ENCODE results near the gene PIK3R6.

The PIK3R6 gene, protein sequence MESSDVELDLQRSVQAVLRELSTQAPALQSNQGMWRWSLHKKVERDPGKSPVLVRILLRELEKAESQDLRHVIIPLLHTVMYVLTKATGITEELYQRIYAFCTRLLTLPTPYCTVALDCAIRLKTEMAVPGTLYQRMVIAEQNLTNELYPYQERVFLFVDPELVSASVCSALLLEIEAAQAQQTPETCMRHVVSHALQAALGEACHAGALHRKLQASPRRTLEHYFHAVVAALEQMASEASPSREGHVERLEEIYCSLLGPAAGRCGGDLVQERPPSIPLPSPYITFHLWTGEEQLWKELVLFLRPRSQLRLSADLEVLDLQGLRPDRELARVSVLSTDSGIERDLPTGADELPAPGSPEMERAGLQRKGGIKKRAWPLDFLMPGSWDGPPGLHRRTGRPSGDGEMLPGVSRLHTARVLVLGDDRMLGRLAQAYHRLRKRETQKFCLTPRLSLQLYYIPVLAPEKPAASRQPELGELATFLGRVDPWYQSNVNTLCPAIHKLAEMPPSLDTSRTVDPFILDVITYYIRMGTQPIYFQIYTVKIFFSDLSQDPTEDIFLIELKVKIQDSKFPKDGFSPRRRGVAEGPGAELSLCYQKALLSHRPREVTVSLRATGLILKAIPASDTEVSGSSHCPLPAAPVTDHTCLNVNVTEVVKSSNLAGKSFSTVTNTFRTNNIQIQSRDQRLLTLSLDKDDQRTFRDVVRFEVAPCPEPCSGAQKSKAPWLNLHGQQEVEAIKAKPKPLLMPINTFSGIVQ

DNA sequence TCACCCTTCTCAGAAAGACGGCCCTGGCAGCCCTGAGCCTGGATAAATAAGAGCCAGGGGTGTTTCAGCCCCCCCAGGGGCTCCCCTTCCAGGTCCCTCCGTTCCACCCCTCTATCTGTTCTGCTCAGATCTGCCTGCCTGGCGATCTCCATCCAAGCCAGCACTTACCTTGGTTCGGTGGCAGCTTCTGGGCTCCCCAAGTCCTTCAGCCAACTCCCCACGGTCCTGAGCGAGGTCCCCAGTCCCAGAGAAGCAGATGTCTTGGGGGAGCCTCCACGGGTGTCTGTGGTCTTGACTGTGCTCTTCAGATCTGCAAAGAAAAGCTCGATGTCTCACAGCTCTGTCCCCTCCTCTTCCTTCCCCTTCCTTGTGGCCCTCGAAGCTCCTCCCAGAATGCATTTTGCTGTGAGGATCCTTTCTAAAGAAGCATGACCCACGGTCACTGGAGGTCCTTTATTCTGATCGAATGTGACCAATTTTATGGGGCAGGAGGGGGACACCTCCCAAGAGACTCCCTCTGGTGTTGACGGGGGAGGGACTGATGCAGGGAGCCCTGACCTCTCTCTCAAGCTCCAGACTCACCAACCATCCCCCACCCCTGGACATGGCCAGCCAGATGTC, at the start of gene PIK3R6:
Gene PIK3R6, minus strand, starts transcription at position 314 of the 621 bp plus-strand sequence. CDS start 17,880 bp downstream, outside the sequence.
- DNase-seq (ENCODE audit: low read depth): no peak

DNA sequence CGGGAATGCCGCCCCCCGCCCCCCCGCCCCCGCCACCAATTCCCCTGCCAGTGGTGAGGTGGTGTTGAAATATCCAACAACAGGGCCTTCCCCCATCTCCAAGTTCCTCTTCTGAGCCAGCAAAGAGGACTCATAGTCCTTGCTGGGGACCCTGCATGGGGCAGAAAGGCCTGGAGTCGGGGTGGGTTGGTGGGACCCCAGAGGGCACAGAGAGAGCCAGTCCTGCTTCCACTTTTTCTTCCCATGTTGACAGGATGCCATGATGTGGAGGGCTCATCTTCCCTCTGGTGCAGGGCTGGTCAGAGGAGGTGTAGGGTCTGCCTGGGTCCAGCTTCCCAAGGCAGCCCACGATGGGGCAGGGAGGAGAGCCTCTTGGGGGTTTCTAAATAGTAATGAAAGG, 49.0 kb upstream of the PIK3R6 start:
- DNase-seq (ENCODE audit: low read depth): no peak

DNA sequence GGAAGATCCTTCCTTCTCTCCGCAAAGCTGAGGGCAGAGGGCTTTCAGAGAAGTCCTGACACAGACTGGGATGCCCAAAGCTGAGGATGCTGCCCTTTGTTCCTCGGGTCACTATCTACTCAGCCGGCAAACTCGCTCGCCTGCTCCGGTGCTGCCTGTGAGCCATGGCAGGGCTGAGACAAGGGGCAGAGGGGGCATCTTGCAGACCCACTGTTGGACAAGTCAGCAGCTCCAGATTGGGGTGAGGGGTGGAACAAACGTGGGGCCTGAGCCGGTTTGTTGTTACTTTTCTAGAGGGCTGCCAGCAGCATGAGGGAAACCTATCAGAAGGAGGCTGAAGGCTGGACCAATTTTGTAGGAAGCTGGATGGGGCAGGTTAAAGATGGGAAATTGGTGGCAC, 47.1 kb upstream of the PIK3R6 start:
- no peak for DNase-seq (ENCODE audit: low read depth)

- DNase-seq (ENCODE audit: low read depth): no peak
Measured at GRCh38 chr17:8913879-8914278, 46.4 kb upstream of the PIK3R6 start.

DNA sequence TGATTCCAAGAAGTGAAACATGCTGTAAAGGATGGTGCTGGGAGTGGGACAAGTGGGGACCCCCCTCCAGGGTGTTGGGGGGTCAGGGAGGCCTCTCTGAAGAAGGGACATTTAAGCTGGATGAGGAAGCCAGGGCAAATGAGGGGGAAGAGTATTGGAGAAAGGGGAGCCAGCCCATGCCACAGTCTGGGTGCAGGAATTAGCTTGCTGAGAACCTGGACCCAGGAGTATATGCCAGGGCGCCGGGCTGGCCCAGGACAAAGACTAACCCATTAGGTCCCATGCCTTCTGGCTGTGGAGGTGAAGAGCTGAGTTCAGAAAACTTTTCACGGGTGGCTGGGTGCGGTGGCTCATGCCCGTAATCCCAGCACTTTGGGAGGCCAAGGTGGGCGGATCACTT, 45.6 kb upstream of the PIK3R6 start:
- DNase-seq (ENCODE audit: low read depth): no peak

GRCh38 chr17:8912084-8912981, 44.9 kb upstream of the PIK3R6 start:
- no peak for DNase-seq (ENCODE audit: low read depth)

DNA sequence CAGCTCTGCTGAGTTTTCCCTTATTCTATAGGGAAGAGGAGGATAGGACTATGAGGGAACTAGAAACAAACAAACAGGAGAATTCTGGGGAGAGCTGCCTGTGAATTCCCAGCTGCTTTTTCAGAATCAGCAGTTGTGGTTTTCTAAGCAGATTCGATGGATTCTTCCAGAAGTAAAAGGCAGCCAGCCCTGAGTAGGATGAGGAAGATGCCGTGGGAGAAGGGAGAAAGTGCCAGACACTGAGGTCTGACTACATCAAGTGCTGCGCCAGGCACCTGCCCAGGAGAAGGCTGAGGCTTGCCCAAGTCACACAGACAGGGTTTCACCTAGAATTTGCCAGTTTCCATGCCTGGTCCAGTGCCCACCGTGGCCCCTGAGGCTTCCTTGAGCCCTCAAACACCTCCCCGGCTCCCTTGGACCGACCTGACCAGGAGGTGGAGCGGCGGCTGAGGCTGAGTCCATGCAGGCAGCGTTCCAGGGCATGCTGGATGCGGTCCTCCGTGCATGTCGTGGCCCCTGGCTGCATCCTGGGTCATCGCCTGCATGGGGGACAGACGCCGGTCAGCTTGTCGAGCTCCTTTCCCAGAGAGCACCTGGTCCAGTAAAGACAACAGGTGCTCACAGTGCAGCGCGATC, 43.6 kb upstream of the PIK3R6 start:
- no peak for DNase-seq (ENCODE audit: low read depth)

- no peak for DNase-seq (ENCODE audit: low read depth)
Measured at GRCh38 chr17:8909586-8910270, 42.3 kb upstream of the PIK3R6 start.

- no peak for DNase-seq (ENCODE audit: low read depth)
Measured at GRCh38 chr17:8905331-8905730, 37.9 kb upstream of the PIK3R6 start.

DNA sequence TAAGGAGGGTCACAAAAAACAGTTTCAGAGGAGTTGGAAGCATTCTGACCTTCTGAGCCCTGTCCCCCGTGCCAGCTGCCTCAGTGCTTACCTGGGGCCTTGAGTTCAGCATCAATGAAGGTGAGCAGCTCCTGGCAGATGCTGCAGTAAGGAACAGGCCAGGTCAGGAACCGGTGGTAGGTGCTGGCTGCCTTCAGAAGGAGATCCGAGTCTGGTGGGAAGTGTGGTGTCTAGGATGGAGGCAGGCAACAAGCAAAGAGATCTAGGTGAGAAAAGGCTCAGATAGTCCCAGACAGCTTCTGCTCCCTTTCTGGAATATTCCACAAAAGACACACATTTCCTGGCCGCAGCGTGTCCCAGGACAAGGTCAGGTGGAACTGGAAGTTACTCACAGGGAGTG, 37.2 kb upstream of the PIK3R6 start:
- DNase-seq (ENCODE audit: low read depth): no peak

DNA sequence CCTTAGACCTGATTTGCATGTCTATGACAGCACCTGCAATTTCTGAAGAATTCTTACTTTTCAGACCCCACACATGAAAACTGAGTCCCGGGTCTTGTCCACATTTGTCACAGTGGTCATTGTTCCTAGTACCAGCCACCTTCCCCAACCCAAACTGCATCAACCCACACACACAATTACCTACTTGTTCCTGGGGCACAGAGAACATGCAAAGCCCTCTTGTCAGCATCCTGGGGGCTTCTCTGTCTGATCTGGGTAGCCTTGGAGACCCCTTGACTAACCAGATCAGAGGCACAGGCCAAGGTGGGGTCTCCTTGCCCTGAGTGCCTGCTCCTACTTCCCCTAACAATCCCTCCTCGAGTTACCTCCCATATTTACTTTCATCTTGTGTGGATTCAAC, 36.7 kb upstream of the PIK3R6 start:
- no peak for DNase-seq (ENCODE audit: low read depth)

DNA sequence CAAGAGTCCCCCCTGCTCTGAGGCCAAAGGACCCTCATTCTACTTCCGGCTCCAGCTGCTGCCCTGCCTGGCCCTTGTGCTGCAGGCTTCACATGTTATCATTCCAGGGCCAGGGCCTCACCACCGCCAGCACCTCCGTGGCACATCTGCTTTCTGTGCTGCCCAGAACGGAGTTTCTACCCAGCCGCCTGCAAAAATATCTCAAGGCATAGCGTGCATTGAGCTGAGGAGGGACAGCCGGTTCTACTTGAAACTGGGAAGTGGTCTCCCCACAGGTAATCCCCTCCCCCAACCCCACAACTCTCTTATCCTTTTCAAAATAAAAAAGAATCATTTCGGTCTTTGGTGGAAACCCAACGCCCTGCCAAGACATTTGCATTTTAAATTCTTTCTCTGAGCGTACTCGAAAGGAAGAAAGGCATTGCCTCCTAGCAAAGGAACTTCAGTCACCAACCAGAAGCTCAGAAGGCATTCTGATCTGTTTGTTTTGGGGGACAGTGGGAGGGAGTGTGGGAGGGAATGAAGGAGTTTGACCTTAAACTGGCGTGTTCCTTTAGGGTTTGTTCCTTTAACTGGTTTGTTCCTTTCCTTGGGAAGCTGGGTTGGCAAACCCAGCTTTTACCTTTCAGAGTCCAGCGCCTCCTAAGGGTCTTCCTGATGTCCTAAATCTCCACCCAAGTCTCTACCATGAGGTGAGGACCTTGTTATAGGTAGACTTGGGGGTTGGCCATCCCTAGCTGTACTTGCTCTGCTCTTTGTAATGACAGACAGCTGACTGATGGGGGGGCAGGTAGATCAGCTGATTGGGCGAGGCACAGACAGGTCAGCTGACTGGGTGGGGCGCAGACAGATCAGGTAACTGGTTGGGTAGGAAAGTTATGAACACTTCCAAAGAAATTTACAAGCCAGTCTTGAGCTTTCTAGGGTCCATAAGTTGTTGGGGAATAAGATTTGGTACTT, 33.4 kb upstream of the PIK3R6 start:
- no peak for DNase-seq (ENCODE audit: low read depth)

DNA sequence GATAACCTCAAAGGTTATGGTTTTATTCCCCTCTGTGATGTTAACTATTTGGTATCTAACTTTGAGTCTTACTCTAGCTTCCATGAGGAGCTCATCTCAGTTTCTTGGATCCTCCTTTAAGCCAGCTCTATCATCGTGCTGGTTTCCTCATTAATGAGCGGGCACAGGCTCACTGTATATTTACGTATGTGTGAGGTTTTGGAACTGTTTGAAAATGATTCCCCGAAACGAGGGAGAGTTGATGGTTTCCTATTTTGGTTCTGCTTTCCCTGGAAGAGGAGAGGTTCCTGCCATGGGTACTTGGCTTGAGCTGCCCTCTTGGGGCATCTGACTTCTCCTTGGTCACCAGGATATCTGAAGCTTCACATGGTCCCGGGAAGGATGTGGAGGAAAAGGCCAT, 32.7 kb upstream of the PIK3R6 start:
- DNase-seq (ENCODE audit: low read depth): no peak

GRCh38 chr17:8898636-8899035, 31.2 kb upstream of the PIK3R6 start:
- DNase-seq (ENCODE audit: low read depth): no peak

- DNase-seq (ENCODE audit: low read depth): no peak
Measured at GRCh38 chr17:8898126-8898525, 30.7 kb upstream of the PIK3R6 start.

DNA sequence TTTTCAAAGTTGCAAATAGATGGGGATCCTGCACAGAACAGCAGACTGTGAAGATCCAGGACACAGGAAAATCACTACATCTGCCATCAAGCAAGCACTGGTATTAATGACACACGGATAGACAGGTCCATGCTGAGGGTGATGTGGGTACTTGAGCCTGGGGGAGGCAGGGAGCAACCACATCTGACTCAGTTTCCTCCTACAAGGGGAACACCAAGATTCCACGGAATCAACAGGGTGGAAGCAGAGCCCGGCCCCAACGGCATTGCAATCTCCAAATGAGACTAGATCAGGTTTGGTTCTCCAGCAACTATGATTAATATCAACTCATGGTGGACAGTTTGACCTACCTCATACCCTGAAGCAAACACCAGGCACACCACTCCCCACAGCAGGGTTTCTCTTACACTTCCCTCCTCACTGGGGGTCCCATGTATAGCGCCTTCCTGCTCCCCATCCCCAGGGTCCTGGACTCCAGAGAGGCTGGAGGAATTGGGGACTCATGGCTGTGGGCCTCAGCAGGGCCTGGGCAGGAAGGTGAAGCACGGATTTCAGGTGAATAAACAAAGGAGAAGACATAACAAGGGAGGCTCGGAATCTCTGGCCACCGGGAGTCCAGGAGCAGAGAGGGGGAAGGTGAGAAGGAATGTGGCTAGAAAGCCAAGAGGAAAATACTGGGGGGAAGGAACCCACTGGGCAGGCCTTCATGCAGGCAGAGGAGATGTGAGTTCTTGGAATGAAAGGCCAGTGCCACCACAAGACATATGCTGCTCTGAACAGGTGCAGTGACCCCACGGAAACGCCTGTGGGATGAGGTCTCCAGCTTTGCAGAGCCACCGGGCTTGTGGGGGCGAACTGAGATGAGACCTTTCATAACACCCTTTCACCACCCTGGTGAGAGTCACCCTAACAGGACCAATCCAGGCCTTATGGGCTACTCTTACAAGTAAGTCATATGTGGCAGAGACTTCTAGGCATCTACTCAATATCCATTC, 29.5 kb upstream of the PIK3R6 start:
- no peak for DNase-seq (ENCODE audit: low read depth)

GRCh38 chr17:8896087-8896486, 28.6 kb upstream of the PIK3R6 start:
- no peak for DNase-seq (ENCODE audit: low read depth)
